HepG2 (cell line): ENCODE results near the gene PSMC3IP. TPM values are rescaled to one million over a fixed set of nuclear protein-coding genes. Genes with fewer than 3 reads are reported as not detected.

Experiments
- CENPBD1 ChIP-seq: sonication (generic); formaldehyde crosslinking; IDR thresholded peaks from 2 replicates; pipeline ENCODE4 v1.8.0; 2022; ENCODE audit warnings: missing genetic modification reagents, low read depth, mild to moderate bottlenecking, borderline replicate concordance
- FOXK2 ChIP-seq: fragments of 450-650 bp; IDR thresholded peaks from 2 replicates; pipeline ENCODE4 v1.6.1; 2016
- GABPB1 ChIP-seq: IDR thresholded peaks from 2 replicates; pipeline ENCODE4 v1.6.1; 2016; ENCODE audit warnings: mild to moderate bottlenecking, missing genetic modification reagents, moderate library complexity, missing compliant biosample characterization
- KDM1A ChIP-seq: IDR thresholded peaks from 2 replicates; pipeline ENCODE4 v1.6.1; 2016; ENCODE audit warnings: missing compliant biosample characterization
- NBN ChIP-seq: fragments of 450-650 bp; conservative IDR thresholded peaks from 2 replicates; pipeline ENCODE4 v1.6.1; 2017
- NFAT5 ChIP-seq: sonication (generic); formaldehyde crosslinking; IDR thresholded peaks from 2 replicates; pipeline ENCODE4 v1.4.0; 2020; ENCODE audit warnings: missing genetic modification reagents
- REST ChIP-seq, 2 experiments: IDR thresholded peaks; 2 replicates each; pipeline ENCODE4 v1.6.1; 2011 to 2012; ENCODE audit warnings: low read length in 2 of 2, borderline replicate concordance in 1 of 2, low read depth in 1 of 2, mild to moderate bottlenecking in 1 of 2, moderate library complexity in 1 of 2
- RNF219 ChIP-seq: sonication (generic); formaldehyde crosslinking; IDR thresholded peaks from 2 replicates; pipeline ENCODE4 v1.5.0; 2020; ENCODE audit warnings: mild to moderate bottlenecking, missing genetic modification reagents
- SKI ChIP-seq: fragments of 450-650 bp; IDR thresholded peaks from one replicate; pipeline ENCODE4 v1.6.1; 2018; ENCODE audit warnings: mild to moderate bottlenecking; ENCODE audit not compliant: partially characterized antibody
- TFAP4 ChIP-seq: sonication (generic); IDR thresholded peaks from 2 replicates; pipeline ENCODE4 v1.6.1; 2016; ENCODE audit warnings: low read depth, borderline replicate concordance
- ZBTB21 ChIP-seq: sonication (generic); formaldehyde crosslinking; IDR thresholded peaks from 2 replicates; pipeline ENCODE4 v1.4.0; 2020; ENCODE audit warnings: missing genetic modification reagents
- ZFAT ChIP-seq: sonication (generic); formaldehyde crosslinking; conservative IDR thresholded peaks from 2 replicates; pipeline ENCODE4 v1.8.1; 2023; ENCODE audit warnings: missing genetic modification reagents, inconsistent platforms
- ZMAT3 ChIP-seq: sonication (generic); formaldehyde crosslinking; conservative IDR thresholded peaks from 2 replicates; pipeline ENCODE4 v1.7.0; 2021; ENCODE audit warnings: missing genetic modification reagents
- ZNF101 ChIP-seq: sonication (generic); formaldehyde crosslinking; IDR thresholded peaks from 2 replicates; pipeline ENCODE4 v1.4.0; 2020; ENCODE audit warnings: mild to moderate bottlenecking, low read depth, missing genetic modification reagents, borderline replicate concordance
- ZSCAN20 ChIP-seq: sonication (generic); formaldehyde crosslinking; IDR thresholded peaks from 2 replicates; pipeline ENCODE4 v1.4.0; 2020; ENCODE audit warnings: missing genetic modification reagents, mild to moderate bottlenecking, borderline replicate concordance
- polyA plus RNA-seq, 8 experiments: library from polyadenylated mRNA; depleted of rRNA in 3 of 8; stranded (reverse) in 7 of 8; unstranded in 1 of 8; fragments of >200 nt; fragmentation: Illumina TruSeq in 4 of 8; extraction: Trizol in 4 of 8; gene quantifications; 2 replicates each; pipeline versions ENCODE4 v1.2.1 to v1.2.3, GENCODE V29; 2011 to 2016; ENCODE audit warnings: low read depth in 4 of 8, missing spikeins in 1 of 8, mixed read lengths in 1 of 8; ENCODE audit not compliant: insufficient read depth in 1 of 8
- total RNA-seq, 5 experiments: library from RNA; depleted of rRNA; stranded (reverse); fragments of >200 nt; fragmentation: Illumina TruSeq; extraction: Trizol; gene quantifications; 2 replicates each; pipeline ENCODE4 v1.2.3, GENCODE V29; 2016; ENCODE audit warnings: low read depth in 1 of 5

Gene PSMC3IP
- total and polyA plus RNA-seq, 2 of the 13 experiments (the other 11 are each of a cell fraction or from before 2014, with no cell fraction given) = 6.5 to 22.4 TPM

GRCh38 chr17:42536372-42537155 lies 41.0 kb downstream of the PSMC3IP start (continued):
- TF ChIP-seq RNF219 (no peak), CENPBD1 (CRISPR knock-in tag) (no peak; the same call in 1 of the 2 replicates), SKI (peak; percentile 20), GABPB1 (CRISPR knock-in tag) (peak; percentile 90), REST (IDR thresholded peaks at IDR 0.05; ENCODE audit: borderline replicate concordance in 1 of 2, low read depth in 1 of 2, low read length in 2 of 2) (peak in 1 of 2 experiments; percentile 48; a peak in 1 of 4 replicates), ZBTB21 (CRISPR knock-in tag) (no peak), NFAT5 (CRISPR knock-in tag) (no peak), ZFAT (CRISPR knock-in tag) (no peak), ZNF101 (no peak), TFAP4 (peak; percentile 93), ZSCAN20 (CRISPR knock-in tag) (0 out of 2 replicates have a peak, but pooled peaks have one; percentile 32), NBN (no peak), ZMAT3 (CRISPR knock-in tag) (peak; percentile 31; the same call in 1 of the 2 replicates), FOXK2 (no peak), KDM1A (0 out of 2 replicates have a peak, but pooled peaks have one; percentile 5)
